DMS114 treated with DMSO at 0.1 percent for 48 hours (cell line): ENCODE results near the gene VWCE.
"Not testable (repeated sequence)": the region's sequence is repeated elsewhere in the genome, so short reads cannot be mapped to it uniquely, and the experiment has no call there.

ENCODE experiments used
- DNase-seq: peaks from one replicate; lab custom pipeline; 2025; ENCODE audit not compliant: unreplicated experiment; lab: John Stamatoyannopoulos, UW

Gene VWCE

DNA sequence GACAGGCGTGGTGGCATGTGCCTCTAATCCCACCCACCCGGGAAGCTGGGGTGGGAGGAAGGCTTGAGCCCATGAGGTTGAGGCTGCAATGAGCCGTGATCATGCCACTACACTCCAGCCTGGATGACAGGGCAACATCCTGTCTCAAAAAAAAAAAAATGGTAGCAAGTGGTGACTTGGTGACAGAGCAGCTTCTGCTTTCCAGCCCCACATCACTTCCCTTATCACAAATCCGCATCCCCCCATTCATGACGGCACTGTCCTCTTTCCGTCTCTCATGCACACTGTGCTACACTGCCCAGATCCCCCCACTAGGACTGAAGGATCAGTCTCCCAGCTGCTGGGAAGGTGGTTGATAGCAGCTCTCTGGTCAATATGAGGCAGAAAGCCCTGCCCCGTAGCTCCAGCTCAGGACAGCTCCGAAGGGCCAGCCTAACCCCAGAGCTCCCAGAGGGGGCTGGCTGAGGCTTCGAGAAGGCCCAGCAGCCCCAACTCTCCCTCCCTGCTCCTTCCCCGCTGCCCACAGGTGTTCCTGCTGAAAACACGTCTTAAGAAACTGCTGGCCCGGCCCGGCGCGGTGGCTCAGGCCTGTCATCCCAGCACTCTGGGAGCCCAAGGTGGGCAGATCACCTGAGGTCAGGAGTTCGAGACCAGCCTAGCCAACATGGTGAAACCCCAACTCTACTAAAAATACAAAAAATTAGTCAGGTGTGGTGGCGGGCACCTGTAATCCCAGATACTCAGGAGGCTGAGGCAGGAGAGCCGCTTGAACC lies 38.2 kb downstream of the VWCE start:
- no peak for DNase-seq

DNA sequence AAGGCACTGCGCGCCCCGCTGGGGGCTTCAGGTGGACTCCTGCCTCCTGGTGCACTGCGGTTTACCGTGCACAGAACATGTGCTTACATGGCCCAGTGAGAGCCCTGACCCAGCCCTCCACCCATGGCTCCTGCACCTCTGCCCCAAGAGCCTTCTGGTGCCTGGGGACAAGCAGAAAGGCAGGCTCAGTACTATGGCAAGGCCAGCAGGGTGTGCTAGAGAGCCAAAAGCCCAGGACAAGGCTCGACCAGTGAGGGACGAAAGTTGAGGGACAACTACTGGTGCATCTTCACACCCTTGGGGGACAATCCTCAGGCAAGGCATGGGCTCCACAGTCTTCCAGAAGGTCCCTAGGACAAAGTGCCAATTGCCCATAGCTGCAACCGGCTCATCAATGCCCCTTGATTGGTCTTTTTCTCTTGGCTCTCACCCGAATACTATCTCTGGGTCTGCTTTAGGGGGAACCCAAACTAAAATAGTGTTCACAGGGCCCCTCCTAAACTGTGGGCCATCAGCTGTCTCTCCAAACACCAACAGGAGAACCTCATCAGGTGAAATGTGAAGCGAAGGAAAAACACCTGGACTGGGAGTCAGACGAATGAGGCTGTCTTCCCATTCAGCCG lies 40.6 kb downstream of the VWCE start:
- DNase-seq, result peak; percentile 65

DNA sequence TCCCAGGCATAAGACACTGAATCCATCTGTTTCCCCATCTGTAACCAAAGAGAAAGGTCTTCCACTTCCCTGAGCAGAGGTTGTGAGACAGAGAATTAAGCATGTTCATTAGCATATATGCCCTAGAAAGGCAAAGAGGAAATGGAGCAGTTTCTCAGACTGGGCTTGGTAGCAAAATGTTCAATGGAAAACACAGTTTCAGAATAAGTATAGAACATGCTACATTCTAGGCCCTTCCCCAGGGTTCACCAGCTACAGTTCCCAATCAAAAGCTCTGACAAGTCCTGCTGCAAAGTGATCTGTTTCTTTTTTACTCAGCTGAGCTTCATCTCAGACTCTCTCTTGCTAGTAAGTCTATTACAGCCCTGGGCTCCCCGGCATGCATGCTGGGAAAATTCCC lies 42.8 kb downstream of the VWCE start:
- DNase-seq, result not testable (repeated sequence)

DNA sequence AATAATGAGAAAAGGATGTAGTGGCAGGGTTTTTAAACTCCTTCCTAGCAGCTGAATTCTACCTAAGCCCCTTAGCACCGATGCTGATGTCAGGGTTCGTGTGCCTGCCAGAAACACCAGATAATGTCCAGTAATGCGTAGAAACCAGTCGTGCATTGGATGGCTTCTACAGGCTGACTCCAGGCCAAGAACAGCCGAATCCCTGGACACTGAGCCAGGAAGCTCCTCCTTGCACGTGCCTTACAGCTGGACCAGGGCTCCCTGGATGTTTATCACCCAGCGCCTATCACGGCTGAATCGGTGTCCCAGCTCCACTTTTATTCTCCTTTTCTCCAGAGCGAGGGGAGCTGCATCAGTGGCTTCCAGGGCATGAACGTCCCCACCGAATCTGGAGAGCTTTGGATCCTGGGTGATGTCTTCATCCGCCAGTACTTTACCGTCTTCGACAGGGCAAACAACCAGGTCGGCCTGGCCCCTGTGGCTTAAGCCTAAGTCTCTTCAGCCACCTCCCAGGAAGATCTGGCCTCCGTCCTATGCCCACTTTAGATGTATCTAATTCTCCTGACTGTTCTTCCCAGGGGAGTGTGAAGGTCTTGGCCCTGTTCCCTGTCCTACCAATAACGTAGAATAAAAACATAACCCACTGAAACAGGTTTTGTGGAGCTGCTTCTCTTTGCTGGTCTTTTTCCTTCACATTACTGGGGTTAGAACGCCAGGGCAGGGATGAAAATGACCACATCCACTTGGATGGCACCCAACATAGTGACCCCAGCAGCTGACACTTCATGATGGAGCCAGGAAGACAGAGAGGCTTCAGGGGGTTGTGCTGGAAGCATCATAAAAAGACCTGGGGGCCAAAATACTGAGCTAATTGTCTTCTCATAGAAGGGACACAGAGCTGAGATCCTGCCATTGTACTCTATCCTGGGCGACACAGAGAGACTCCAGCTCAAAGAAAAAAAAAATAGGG lies 44.0 kb downstream of the VWCE start:
- not testable (repeated sequence) for DNase-seq

DNA sequence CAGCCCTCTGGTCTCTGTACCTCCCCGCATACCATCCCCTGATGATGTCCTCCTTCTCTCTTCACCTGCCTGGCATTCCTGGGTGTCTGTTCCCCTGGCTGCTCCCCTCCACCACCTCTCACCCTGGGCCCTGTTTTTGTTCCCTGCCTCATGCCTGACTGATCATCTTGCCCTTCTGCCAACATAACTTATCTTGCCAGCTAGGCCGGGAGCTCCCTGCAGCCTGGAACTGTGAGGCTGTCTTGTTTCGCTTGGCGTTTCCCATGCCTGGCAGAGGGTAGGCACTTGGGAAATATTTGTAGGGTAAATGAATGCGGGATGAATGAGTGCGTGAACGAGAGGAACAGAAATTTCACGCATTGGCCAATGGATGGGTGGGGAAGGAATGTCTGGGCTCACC lies 45.9 kb downstream of the VWCE start:
- DNase-seq, result not testable (repeated sequence)

DNA sequence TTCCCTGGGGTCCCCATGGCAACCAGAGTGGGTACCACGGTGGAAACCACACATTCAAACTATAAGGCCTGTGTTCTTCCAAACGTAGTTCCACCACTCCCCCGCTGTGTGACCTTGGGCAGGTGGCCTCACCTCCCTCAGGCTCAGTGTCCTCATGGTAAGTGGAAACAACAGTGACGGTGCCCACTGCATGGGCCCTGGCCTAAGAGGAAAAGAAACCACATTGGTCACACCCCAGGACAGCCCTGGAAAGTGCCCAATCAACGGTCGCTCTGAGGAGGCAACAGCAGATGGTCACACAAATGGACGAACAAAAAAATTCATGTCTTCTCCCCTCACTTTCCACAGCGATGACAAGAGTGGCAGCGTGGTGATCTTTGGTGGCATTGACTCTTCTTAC lies 47.0 kb downstream of the VWCE start:
- DNase-seq, result not testable (repeated sequence)

DNA sequence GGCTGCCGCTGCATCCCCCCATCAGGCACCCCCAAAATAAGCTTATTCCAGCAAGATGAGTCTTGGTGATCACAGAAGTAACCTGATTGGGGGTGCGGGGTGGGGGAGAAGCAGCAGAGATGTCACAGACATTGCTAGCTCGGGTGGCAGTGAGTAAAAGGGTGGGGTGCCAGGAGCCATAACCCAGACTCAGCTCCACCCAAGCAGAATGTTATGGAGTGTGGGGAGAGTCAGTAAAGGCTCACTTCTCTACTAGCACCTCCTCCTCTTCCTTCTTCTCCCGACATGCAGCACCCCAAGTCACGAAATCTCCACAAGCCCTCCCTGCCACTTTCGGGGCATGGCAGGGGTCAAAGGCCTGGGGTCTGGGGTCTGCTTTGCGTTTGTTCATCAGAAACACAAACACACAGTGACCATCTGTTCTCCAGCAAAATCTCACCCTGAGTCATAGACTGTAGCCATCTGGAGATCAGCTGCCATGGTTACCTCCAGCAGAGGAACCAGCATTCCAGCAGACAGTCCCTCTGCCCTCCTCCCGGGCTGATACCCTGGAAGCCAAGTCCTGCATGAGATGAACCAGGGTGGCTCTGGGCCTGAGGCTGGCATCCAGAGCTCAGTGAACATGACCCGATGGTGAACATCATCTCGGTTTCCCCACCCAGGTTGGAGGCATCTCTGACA lies 49.7 kb downstream of the VWCE start:
- not testable (repeated sequence) for DNase-seq

DNA sequence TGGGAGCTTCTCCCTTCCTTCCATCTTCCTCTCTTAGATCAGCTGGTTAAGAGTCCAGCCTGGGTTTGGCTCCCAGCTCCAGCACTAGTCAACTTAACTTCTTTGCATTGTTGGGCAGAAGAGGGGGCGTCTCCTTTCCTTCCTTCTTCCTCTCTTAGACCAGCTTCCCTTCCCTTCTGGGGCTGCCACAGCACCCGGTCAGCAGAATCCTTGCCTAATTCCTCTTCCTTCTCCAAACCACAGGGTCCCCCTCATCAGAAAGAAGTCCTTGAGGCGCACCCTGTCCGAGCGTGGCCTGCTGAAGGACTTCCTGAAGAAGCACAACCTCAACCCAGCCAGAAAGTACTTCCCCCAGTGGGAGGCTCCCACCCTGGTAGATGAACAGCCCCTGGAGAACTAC lies 53.6 kb downstream of the VWCE start:
- DNase-seq, result not testable (repeated sequence)

DNA sequence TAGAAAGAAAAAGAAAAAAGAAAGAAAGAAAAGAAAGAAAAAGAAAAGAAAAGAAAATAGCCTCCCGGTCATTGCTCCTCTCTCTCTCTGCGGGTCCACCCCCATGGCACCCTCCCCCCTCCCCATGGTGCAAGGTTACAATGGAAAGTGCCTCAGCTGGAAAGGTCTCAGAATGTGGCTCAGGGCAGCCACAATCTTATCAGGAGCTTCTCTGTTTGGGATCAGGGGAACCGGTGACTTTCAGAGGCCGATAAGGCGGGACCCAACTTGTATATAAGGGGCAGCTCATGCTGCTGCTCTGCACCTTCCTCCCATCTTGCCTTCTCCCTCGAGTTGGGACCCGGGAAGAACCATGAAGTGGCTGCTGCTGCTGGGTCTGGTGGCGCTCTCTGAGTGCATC lies 54.2 kb downstream of the VWCE start, which contains the start of gene PGA5:
PGA5 (plus strand) TSS at position 301 of the 400 bp plus-strand sequence; CDS start at position 353, 52 bp downstream.
- DNase-seq, result not testable (repeated sequence)

DNA sequence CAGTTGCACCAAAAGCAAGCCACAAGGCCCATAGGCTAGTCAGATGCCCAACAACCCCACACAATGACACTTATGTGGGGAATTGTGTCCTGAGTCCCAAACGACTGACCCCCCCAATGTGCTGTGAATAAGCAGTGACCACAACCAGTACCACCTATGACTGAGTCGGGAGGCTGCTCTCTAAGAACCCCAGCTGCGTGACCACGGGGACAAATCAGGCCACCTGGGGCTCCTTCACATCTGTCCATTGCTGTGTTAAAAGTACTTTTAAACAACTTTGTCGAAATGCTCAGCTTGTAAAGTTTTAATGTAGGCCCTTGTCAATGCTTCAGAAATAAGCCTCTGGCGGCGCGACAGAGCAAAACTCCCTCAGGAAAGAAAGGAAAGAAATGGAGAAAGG lies 54.8 kb downstream of the VWCE start:
- not testable (repeated sequence) for DNase-seq

DNA sequence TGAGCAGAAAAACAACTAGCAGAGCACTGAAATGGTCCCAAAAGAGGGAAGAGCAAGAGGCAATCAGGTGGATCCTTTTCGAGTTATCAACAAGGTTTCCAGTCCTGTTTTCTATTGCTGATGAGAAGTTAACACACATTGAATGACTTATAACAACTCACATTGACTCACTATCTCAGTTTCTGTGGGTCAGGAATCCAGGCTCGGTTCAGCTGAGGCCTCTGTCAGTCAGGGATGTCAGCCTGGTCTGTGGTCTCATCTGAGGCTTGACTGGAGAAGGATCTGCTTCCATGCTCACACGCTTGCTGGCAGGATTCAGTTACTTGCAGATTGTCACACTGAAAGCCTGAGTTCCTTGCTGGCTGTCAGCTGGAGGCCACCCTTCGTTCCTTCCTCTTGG lies 58.0 kb downstream of the VWCE start:
- DNase-seq, result not testable (repeated sequence)

DNA sequence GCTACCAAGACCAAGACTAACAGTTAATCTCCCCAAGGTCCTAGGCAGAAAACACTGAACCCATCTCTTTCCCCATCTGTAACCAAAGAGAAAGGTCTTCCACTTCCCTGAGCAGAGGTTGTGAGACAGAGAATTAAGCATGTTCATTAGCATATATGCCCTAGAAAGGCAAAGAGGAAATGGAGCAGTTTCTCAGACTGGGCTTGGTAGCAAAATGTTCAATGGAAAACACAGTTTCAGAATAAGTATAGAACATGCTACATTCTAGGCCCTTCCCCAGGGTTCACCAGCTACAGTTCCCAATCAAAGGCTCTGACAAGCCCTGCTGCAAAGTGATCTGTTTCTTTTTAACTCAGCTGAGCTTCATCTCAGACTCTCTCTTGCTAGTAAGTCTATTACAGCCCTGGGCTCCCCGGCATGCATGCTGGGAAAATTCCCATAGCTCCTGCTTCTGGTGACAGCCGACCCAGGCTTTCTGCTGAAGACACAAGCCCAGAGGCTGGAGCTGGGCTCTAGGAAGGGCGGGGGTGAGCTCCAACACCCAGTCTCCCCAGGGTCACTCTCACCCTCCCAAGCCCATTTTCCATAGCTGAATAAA lies 62.5 kb downstream of the VWCE start:
- not testable (repeated sequence) for DNase-seq

DNA sequence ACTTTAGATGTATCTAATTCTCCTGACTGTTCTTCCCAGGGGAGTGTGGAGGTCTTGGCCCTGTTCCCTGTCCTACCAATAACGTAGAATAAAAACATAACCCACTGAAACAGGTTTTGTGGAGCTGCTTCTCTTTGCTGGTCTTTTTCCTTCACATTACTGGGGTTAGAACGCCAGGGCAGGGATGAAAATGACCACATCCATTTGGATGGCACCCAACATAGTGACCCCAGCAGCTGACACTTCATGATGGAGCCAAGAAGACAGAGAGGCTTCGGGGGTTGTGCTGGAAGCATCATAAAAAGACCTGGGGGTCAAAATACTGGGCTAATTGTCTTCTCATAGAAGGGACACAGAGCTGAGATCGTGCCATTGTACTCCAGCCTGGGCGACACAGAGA lies 63.5 kb downstream of the VWCE start:
- DNase-seq, result not testable (repeated sequence)

DNA sequence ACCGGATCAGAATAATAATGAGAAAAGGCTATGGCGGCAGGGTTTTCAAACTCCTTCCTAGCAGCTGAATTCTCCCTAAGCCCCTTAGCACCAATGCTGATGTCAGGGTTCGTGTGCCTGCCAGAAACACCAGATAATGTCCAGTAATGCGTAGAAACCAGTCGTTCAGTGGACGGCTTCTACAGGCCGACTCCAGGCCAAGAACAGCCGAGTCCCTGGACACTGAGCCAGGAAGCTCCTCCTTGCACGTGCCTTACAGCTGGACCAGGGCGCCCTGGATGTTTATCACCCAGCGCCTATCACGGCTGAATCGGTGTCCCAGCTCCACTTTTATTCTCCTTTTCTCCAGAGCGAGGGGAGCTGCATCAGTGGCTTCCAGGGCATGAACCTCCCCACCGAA lies 64.1 kb downstream of the VWCE start:
- not testable (repeated sequence) for DNase-seq

DNA sequence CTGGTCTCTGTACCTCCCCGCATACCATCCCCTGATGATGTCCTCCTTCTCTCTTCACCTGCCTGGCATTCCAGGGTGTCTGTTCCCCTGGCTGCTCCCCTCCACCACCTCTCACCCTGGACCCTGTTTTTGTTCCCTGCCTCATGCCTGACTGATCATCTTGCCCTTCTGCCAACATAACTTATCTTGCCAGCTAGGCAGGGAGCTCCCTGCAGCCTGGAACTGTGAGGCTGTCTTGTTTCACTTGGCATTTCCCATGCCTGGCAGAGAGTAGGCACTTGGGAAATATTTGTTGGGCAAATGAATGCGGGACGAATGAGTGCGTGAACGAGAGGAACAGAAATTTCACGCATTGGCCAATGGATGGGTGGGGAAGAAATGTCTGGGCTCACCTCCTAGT lies 65.7 kb downstream of the VWCE start:
- DNase-seq, result not testable (repeated sequence)

DNA sequence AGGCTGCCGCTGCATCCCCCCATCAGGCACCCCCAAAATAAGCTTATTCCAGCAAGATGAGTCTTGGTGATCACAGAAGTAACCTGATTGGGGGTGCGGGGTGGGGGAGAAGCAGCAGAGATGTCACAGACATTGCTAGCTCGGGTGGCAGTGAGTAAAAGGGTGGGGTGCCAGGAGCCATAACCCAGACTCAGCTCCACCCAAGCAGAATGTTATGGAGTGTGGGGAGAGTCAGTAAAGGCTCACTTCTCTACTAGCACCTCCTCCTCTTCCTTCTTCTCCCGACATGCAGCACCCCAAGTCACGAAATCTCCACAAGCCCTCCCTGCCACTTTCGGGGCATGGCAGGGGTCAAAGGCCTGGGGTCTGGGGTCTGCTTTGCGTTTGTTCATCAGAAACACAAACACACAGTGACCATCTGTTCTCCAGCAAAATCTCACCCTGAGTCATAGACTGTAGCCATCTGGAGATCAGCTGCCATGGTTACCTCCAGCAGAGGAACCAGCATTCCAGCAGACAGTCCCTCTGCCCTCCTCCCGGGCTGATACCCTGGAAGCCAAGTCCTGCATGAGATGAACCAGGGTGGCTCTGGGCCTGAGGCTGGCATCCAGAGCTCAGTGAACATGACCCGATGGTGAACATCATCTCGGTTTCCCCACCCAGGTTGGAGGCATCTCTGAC lies 68.5 kb downstream of the VWCE start:
- DNase-seq, result not testable (repeated sequence)

DNA sequence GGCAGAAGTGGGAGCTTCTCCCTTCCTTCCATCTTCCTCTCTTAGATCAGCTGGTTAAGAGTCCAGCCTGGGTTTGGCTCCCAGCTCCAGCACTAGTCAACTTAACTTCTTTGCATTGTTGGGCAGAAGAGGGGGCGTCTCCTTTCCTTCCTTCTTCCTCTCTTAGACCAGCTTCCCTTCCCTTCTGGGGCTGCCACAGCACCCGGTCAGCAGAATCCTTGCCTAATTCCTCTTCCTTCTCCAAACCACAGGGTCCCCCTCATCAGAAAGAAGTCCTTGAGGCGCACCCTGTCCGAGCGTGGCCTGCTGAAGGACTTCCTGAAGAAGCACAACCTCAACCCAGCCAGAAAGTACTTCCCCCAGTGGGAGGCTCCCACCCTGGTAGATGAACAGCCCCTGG lies 72.4 kb downstream of the VWCE start:
- not testable (repeated sequence) for DNase-seq

DNA sequence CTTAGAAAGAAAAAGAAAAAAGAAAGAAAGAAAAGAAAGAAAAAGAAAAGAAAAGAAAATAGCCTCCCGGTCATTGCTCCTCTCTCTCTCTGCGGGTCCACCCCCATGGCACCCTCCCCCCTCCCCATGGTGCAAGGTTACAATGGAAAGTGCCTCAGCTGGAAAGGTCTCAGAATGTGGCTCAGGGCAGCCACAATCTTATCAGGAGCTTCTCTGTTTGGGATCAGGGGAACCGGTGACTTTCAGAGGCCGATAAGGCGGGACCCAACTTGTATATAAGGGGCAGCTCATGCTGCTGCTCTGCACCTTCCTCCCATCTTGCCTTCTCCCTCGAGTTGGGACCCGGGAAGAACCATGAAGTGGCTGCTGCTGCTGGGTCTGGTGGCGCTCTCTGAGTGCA lies 73.1 kb downstream of the VWCE start, which contains the start of gene PGA4:
PGA4 (plus strand) TSS at position 301 of the 400 bp plus-strand sequence; CDS start at position 355, 54 bp downstream.
- DNase-seq, result not testable (repeated sequence)

DNA sequence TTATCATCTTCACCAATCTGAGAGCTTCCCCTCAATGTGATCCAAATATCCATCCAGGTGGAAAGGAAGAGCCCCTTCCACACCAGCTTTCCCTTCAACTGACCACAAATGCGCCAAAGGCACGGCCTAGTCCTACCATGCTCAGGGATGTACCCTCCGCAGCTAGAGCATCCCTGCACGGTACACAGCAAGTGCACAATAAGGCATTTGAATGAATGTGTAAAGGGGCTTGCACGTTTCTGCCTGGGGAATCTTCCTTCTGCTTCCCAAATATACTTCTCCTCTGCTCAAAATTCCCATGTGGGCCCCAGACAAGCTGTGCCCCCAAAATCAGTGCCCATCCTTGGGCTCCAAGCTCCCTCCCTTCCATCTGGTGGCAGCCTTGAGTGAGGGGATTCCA lies 76.1 kb downstream of the VWCE start:
- DNase-seq, result not testable (repeated sequence)

DNA sequence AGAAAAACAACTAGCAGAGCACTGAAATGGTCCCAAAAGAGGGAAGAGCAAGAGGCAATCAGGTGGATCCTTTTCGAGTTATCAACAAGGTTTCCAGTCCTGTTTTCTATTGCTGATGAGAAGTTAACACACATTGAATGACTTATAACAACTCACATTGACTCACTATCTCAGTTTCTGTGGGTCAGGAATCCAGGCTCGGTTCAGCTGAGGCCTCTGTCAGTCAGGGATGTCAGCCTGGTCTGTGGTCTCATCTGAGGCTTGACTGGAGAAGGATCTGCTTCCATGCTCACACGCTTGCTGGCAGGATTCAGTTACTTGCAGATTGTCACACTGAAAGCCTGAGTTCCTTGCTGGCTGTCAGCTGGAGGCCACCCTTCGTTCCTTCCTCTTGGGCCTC lies 76.8 kb downstream of the VWCE start:
- DNase-seq, result not testable (repeated sequence)
